IMR-90 (cell line): Measurements from ENCODE around the gene SVIL. TPM values are rescaled to one million over a fixed set of nuclear protein-coding genes. Genes with fewer than 3 reads are reported as not detected.

Experiments used
- ATAC-seq: fragments of 200-7000 bp; cut with Tn5 transposase; 2 replicates; pipeline ENCODE4 v1.9.1; 2020; ENCODE audit warnings: low read depth, mild to moderate bottlenecking, moderate library complexity
- BruUV-seq: library from RNA; stranded (reverse); fragments of 400-500 nt; replicated peaks from 2 replicates; lab custom pipeline; 2021; lab: Mats Ljungman, UMichigan
- CTCF ChIA-PET: fragments of 300-600 bp; formaldehyde crosslinking; extraction: SDS; loops from one replicate; lab custom pipeline; 2021; ENCODE audit warnings: antibody characterized with exemption; lab: Yijun Ruan, JAX
- POLR2A ChIA-PET: fragments of 300-600 bp; sonication (Branson Sonifier 250); formaldehyde crosslinking; loops from one replicate; lab custom pipeline; 2022; ENCODE audit warnings: antibody characterized with exemption; ENCODE audit not compliant: unreplicated experiment; lab: Charles Lee
- DNase-seq: peaks from one replicate; pipeline ENCODE4 v3.0.0; 2013
- H2AFZ ChIP-seq: replicated peaks from 2 replicates; pipeline ENCODE3; 2013; ENCODE audit warnings: low read length, mild to moderate bottlenecking; ENCODE audit not compliant: poor library complexity
- H2AK5ac ChIP-seq: 2 replicates; pipeline ENCODE4 v1.6.1; 2013; ENCODE audit warnings: low read depth, low read length, inconsistent platforms
- H2AK9ac ChIP-seq: replicated peaks from 2 replicates; pipeline ENCODE3; 2013; ENCODE audit warnings: mild to moderate bottlenecking, low read depth, low read length, moderate library complexity; ENCODE audit not compliant: poor library complexity
- H2BK120ac ChIP-seq: 2 replicates; pipeline ENCODE4 v1.6.1; 2013; ENCODE audit warnings: low read depth, low read length, inconsistent platforms
- H2BK15ac ChIP-seq: 3 replicates; pipeline ENCODE4 v1.6.1; 2013; ENCODE audit warnings: low read depth, low read length, inconsistent platforms
- H2BK20ac ChIP-seq: 2 replicates; pipeline ENCODE4 v1.6.1; 2013; ENCODE audit warnings: low read depth, mild to moderate bottlenecking, inconsistent platforms, low read length, moderate library complexity
- H2BK5ac ChIP-seq: 2 replicates; pipeline ENCODE4 v1.6.1; 2013; ENCODE audit warnings: mild to moderate bottlenecking, low read depth, low read length, inconsistent platforms; ENCODE audit not compliant: poor library complexity, severe bottlenecking
- H3K14ac ChIP-seq: replicated peaks from 2 replicates; pipeline ENCODE4 v1.6.1; 2013; ENCODE audit warnings: low read depth, low read length, inconsistent platforms
- H3K18ac ChIP-seq: 2 replicates; pipeline ENCODE4 v1.6.1; 2013; ENCODE audit warnings: low read depth, low read length, control low read depth
- H3K23ac ChIP-seq: 2 replicates; pipeline ENCODE4 v1.6.1; 2013; ENCODE audit warnings: low read depth, low read length, inconsistent platforms
- H3K27ac ChIP-seq: 2 replicates; pipeline ENCODE4 v1.5.1; 2013; ENCODE audit warnings: mild to moderate bottlenecking, control low read depth, low read length; ENCODE audit not compliant: insufficient read depth
- H3K27me3 ChIP-seq: 2 replicates; pipeline ENCODE4 v1.6.1; 2013; ENCODE audit warnings: low read length; ENCODE audit not compliant: control insufficient read depth, insufficient read depth
- H3K36me3 ChIP-seq: 2 replicates; pipeline ENCODE4 v1.6.1; 2013; ENCODE audit warnings: low read length, mixed read lengths; ENCODE audit not compliant: control insufficient read depth, insufficient read depth
- H3K4ac ChIP-seq: 2 replicates; pipeline ENCODE4 v1.6.1; 2013; ENCODE audit warnings: low read depth, low read length, inconsistent platforms
- H3K4me1 ChIP-seq: 2 replicates; pipeline ENCODE4 v1.6.1; 2013; ENCODE audit warnings: low read length, mixed read lengths; ENCODE audit not compliant: control insufficient read depth, insufficient read depth
- H3K4me2 ChIP-seq: 2 replicates; pipeline ENCODE4 v1.6.1; 2013; ENCODE audit warnings: low read depth, mild to moderate bottlenecking, control low read depth, low read length, moderate library complexity
- H3K4me3 ChIP-seq: 2 replicates; pipeline ENCODE4 v1.5.1; 2013; ENCODE audit warnings: low read depth, mild to moderate bottlenecking, control low read depth, low read length, moderate library complexity; ENCODE audit not compliant: insufficient read depth
- H3K56ac ChIP-seq: 2 replicates; pipeline ENCODE4 v1.6.1; 2013; ENCODE audit warnings: low read length, inconsistent platforms; ENCODE audit not compliant: insufficient read depth; ENCODE audit errors: extremely low read depth
- H3K79me1 ChIP-seq, 2 experiments: 2 replicates each; pipeline ENCODE4 v1.6.1; 2013; ENCODE audit warnings: low read length in 2 of 2, inconsistent platforms in 1 of 2, low read depth in 1 of 2
- H3K9ac ChIP-seq: 2 replicates; pipeline ENCODE4 v1.6.1; 2013; ENCODE audit warnings: low read depth, low read length, control low read depth
- H3K9me1 ChIP-seq: 2 replicates; pipeline ENCODE4 v1.6.1; 2013; ENCODE audit warnings: low read length, inconsistent platforms; ENCODE audit not compliant: insufficient read depth
- H3K9me3 ChIP-seq: 2 replicates; pipeline ENCODE4 v1.6.1; 2013; ENCODE audit warnings: low read length; ENCODE audit not compliant: control insufficient read depth, insufficient read depth
- H4K20me1 ChIP-seq: 2 replicates; pipeline ENCODE4 v1.6.1; 2013; ENCODE audit warnings: low read length, inconsistent platforms; ENCODE audit not compliant: insufficient read depth
- H4K5ac ChIP-seq: 2 replicates; pipeline ENCODE4 v1.6.1; 2013; ENCODE audit warnings: mild to moderate bottlenecking, low read depth, low read length, control low read depth
- H4K8ac ChIP-seq, 2 experiments: 2 replicates each; pipeline ENCODE4 v1.6.1; 2013; ENCODE audit warnings: low read depth in 2 of 2, low read length in 2 of 2, control low read depth in 1 of 2, inconsistent platforms in 1 of 2
- H4K91ac ChIP-seq: 2 replicates; pipeline ENCODE4 v1.6.1; 2013; ENCODE audit warnings: low read depth, low read length, inconsistent platforms; ENCODE audit not compliant: insufficient read depth
- CHD1 ChIP-seq: IDR thresholded peaks from 2 replicates; pipeline ENCODE4 v1.6.1; 2012; ENCODE audit warnings: low read depth, low read length, improper control_type of control experiment
- WGBS, 2 experiments: methylation state at CpG; one replicate each; pipeline versions ENCODE4 v1.1.5 to v1.1.7; 2013; ENCODE audit warnings: missing lambda C conversion rate in 2 of 2; ENCODE audit not compliant: insufficient read length in 1 of 2; ENCODE audit errors: extremely low coverage in 2 of 2; 5-methylcytosine and 5-hydroxymethylcytosine counted together
- dilution Hi-C: fragments of 300-500 bp; cut with HindIII; formaldehyde crosslinking; loops from one replicate; pipeline ENCODE4 v1.14.3; 2018; ENCODE audit warnings: low sequenced_read_pairs; ENCODE audit not compliant: unreplicated experiment
- in situ Hi-C: fragments of 300-500 bp; cut with MboI; formaldehyde crosslinking; loops from 3 replicates; pipeline ENCODE4 v1.14.3; 2019; ENCODE audit warnings: low sequenced_read_pairs, inconsistent platforms, mixed read lengths
- intact Hi-C: fragments of 100-400 bp; cut with micrococcal nuclease; formaldehyde crosslinking; loops from 2 replicates; pipeline ENCODE4 v1.10.0; 2022
- polyA plus RNA-seq, 3 experiments: library from polyadenylated mRNA; depleted of rRNA; stranded (reverse); fragments of >200 nt; gene quantifications; 2 replicates each; pipeline ENCODE4 v1.2.3, GENCODE V29; 2012; ENCODE audit warnings: low replicate concordance in 1 of 3
- total RNA-seq: library from RNA; depleted of rRNA; stranded (reverse); fragments of >200 nt; gene quantifications from 2 replicates; pipeline ENCODE4 v1.2.3, GENCODE V29; 2012
- TF ChIP-seq, protein P1 (sequence below): fragments of 150-350 bp; IDR thresholded peaks from 2 replicates; pipeline ENCODE4 v1.6.1; 2017; ENCODE audit warnings: mild to moderate bottlenecking, antibody characterized with exemption, low read length, low read depth

The SVIL gene
- total and polyA plus RNA-seq, 2 of the 4 experiments (the other 2 are of a cell fraction): 11.5 to 11.6 TPM

DNA sequence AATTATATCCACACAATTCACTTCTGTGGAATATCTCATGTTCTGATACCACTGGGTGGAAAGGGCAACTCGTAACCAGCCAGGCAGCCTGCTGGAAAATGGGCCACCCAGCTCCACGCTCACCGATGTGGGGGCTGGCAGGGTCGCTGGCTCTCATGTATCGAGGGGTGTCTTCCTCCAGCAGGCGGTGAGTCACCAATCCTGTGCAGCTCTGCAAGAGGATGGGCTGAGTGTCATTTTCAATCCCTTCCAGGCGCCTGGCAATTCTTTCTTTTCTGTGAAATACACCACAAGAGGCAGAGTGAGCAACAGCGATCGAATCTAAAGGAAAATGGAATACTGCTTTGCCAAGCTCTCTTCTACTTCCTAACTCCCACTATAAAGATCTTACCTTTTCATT is 80.1 kb downstream of the SVIL start:
- no peak for TF ChIP-seq CHD1
- TF ChIP-seq, protein P1, sequence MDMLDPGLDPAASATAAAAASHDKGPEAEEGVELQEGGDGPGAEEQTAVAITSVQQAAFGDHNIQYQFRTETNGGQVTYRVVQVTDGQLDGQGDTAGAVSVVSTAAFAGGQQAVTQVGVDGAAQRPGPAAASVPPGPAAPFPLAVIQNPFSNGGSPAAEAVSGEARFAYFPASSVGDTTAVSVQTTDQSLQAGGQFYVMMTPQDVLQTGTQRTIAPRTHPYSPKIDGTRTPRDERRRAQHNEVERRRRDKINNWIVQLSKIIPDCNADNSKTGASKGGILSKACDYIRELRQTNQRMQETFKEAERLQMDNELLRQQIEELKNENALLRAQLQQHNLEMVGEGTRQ: no peak
- dilution Hi-C loops: no loop called here
- no TSS peak for BruUV-seq
- H2AK5ac ChIP-seq: 0 out of 2 replicates have a peak overlapping the region, but pooled peaks have one; percentile 65
- H3K4me1 ChIP-seq: peaks cover 13% of the 10 kb centered on the region
- no peak overlapping the region for H4K8ac ChIP-seq
- H3K79me1 ChIP-seq: peaks cover 8 to 45% of the 10 kb centered on the region in 2 experiments; a peak in 3 of 4 replicates
- intact Hi-C loops: no loop called here
- H3K9me3 ChIP-seq: no peaks in the 10 kb centered on the region
- no peak overlapping the region for H4K91ac ChIP-seq
- no peak overlapping the region for H3K18ac ChIP-seq
- ATAC-seq (no peak), DNase-seq (peak; percentile 43)
- H4K20me1 ChIP-seq: no peaks in the 10 kb centered on the region
- H3K36me3 ChIP-seq: peaks cover 30% of the 10 kb centered on the region
- no peak overlapping the region for H3K56ac ChIP-seq
- ChIA-PET CTCF (interaction anchor here (0.6 to 2.5 kb wide), 4 partner anchors 19 to 395 kb away, joined by 3 to 16 read pairs (median 3); no protein-coding TSS in a partner anchor), POLR2A (no interaction called here)
- no peaks in the 10 kb centered on the region for H3K27me3 ChIP-seq
- no peak overlapping the region for H3K4ac ChIP-seq
- no peak overlapping the region for H2BK20ac ChIP-seq
- H2BK120ac ChIP-seq: no peak overlapping the region
- WGBS, 2 experiments: no CpG with 5 or more reads among the region's 9 CpGs
- H3K4me2 ChIP-seq: no peak overlapping the region
- no peak overlapping the region for H2AFZ ChIP-seq
- in situ Hi-C loops: no loop called here
- no peak overlapping the region for H3K27ac ChIP-seq
- peaks cover 15% of the 10 kb centered on the region for H3K9me1 ChIP-seq
- H3K23ac ChIP-seq: no peak overlapping the region
- H3K9ac ChIP-seq: no peak overlapping the region
- H3K14ac ChIP-seq: no peak overlapping the region
- H2BK15ac ChIP-seq: no peak overlapping the region
- H2BK5ac ChIP-seq: no peak overlapping the region
- H4K5ac ChIP-seq: no peak overlapping the region
- no peak overlapping the region for H3K4me3 ChIP-seq
- no peak overlapping the region for H2AK9ac ChIP-seq
